ENCODE measurements around the gene EEFSEC.

EEFSEC gene

GRCh38 chr3:128309026-128309425, 155.7 kb downstream of the EEFSEC start:
- DNase-seq (ENCODE audit: low spot score), result no peak
- TF ChIP-seq CTCF (IDR thresholded peaks at IDR 0.05; ENCODE audit: extremely low read depth, missing control alignments), result no peak

GRCh38 chr3:128310286-128311058, 157.2 kb downstream of the EEFSEC start:
- no peak for TF ChIP-seq CTCF (IDR thresholded peaks at IDR 0.05; ENCODE audit: extremely low read depth, missing control alignments)
- no peak for DNase-seq (ENCODE audit: low spot score)

- no peak for DNase-seq (ENCODE audit: low spot score)
- TF ChIP-seq CTCF (IDR thresholded peaks at IDR 0.05; ENCODE audit: extremely low read depth, missing control alignments), result no peak
Observed at GRCh38 chr3:128311441-128311844, 158.2 kb downstream of the EEFSEC start.

GRCh38 chr3:128312271-128312670, 159.0 kb downstream of the EEFSEC start:
- no peak for DNase-seq (ENCODE audit: low spot score)
- no peak for TF ChIP-seq CTCF (IDR thresholded peaks at IDR 0.05; ENCODE audit: extremely low read depth, missing control alignments)

- DNase-seq (ENCODE audit: low spot score), result no peak
- TF ChIP-seq CTCF (IDR thresholded peaks at IDR 0.05; ENCODE audit: extremely low read depth, missing control alignments), result no peak
Observed at GRCh38 chr3:128313071-128313725, 159.9 kb downstream of the EEFSEC start.

GRCh38 chr3:128313935-128314334, 160.7 kb downstream of the EEFSEC start:
- DNase-seq (ENCODE audit: low spot score), result no peak
- no peak for TF ChIP-seq CTCF (IDR thresholded peaks at IDR 0.05; ENCODE audit: extremely low read depth, missing control alignments)

- DNase-seq (ENCODE audit: low spot score), result no peak
Observed at GRCh38 chr3:128315313-128315712, 162.0 kb downstream of the EEFSEC start.

More at GRCh38 chr3:128315313-128315712, 162.0 kb downstream of the EEFSEC start:
- no peak for TF ChIP-seq CTCF (IDR thresholded peaks at IDR 0.05; ENCODE audit: extremely low read depth, missing control alignments)

All from GM20000 (cell line).